GM12801 (cell line): ENCODE data around the gene JMJD7.

ENCODE experiments used
- CTCF ChIP-seq: IDR thresholded peaks from one replicate; pipeline ENCODE4 v1.5.1; 2011; ENCODE audit warnings: control low read depth; ENCODE audit not compliant: insufficient read length; ENCODE audit errors: extremely low read depth

Gene JMJD7

GRCh38 chr15:41841131-41841530 lies 13.2 kb downstream of the JMJD7 start:
- no peak for TF ChIP-seq CTCF

GRCh38 chr15:41842229-41842628 lies 14.3 kb downstream of the JMJD7 start:
- no peak for TF ChIP-seq CTCF

GRCh38 chr15:41843571-41843970 lies 15.7 kb downstream of the JMJD7 start:
- TF ChIP-seq CTCF, result no peak

- TF ChIP-seq CTCF, result no peak
Measured at GRCh38 chr15:41844814-41845213, 16.9 kb downstream of the JMJD7 start.

GRCh38 chr15:41847206-41847605 lies 19.3 kb downstream of the JMJD7 start:
- TF ChIP-seq CTCF, result no peak

GRCh38 chr15:41847981-41848380 lies 20.1 kb downstream of the JMJD7 start:
- no peak for TF ChIP-seq CTCF

- TF ChIP-seq CTCF, result no peak
Measured at GRCh38 chr15:41848631-41849030, 20.7 kb downstream of the JMJD7 start.

- TF ChIP-seq CTCF, result no peak
Measured at GRCh38 chr15:41849204-41849603, 21.3 kb downstream of the JMJD7 start.
